HepG2 (cell line): Measurements from ENCODE around the gene KIAA1191. TPM values are rescaled to one million over a fixed set of nuclear protein-coding genes. Genes with fewer than 3 reads are reported as not detected.
A peak's percentile ranks its signal among the peaks of the same experiment; 100 is the strongest.

ENCODE experiments used
- ETV6 ChIP-seq: sonication (generic); formaldehyde crosslinking; conservative IDR thresholded peaks from 2 replicates; pipeline ENCODE4 v1.4.0; 2020; ENCODE audit warnings: missing genetic modification reagents
- FIP1L1 ChIP-seq: fragments of 200-400 bp; formaldehyde crosslinking; IDR thresholded peaks from 2 replicates; pipeline ENCODE4 v1.6.1; 2018; ENCODE audit warnings: low read depth, mild to moderate bottlenecking, low read length, moderate library complexity, borderline replicate concordance; ENCODE audit not compliant: insufficient read depth
- FOXP1 ChIP-seq, 2 experiments: fragments of 450-650 bp in 1 of 2; IDR thresholded peaks; 2 replicates each; pipeline ENCODE4 v1.6.1; 2017 to 2018; ENCODE audit warnings: antibody characterized with exemption in 1 of 2
- HNF4A ChIP-seq: sonication (generic); formaldehyde crosslinking; IDR thresholded peaks from 2 replicates; pipeline ENCODE4 v1.4.0; 2020; ENCODE audit warnings: missing genetic modification reagents
- HOXA5 ChIP-seq: sonication (generic); formaldehyde crosslinking; IDR thresholded peaks from 2 replicates; pipeline ENCODE4 v1.4.0; 2020; ENCODE audit warnings: missing genetic modification reagents
- KDM3A ChIP-seq: IDR thresholded peaks from 2 replicates; pipeline ENCODE4 v1.6.1; 2018; ENCODE audit warnings: low read depth, missing compliant biosample characterization
- KDM6A ChIP-seq: IDR thresholded peaks from 2 replicates; pipeline ENCODE4 v1.6.1; 2016; ENCODE audit warnings: low read depth
- MAFG ChIP-seq: sonication (generic); formaldehyde crosslinking; IDR thresholded peaks from 2 replicates; pipeline ENCODE4 v1.5.1; 2020; ENCODE audit warnings: mild to moderate bottlenecking, missing genetic modification reagents
- MAZ ChIP-seq, 2 experiments: sonication (generic) in 1 of 2; formaldehyde crosslinking in 1 of 2; IDR thresholded peaks; 2 replicates each; pipeline versions ENCODE4 v1.5.0 to v1.6.1; 2012 to 2020; ENCODE audit warnings: low read depth in 2 of 2, mild to moderate bottlenecking in 2 of 2, borderline replicate concordance in 1 of 2, improper control_type of control experiment in 1 of 2, low read length in 1 of 2, missing genetic modification reagents in 1 of 2, moderate library complexity in 1 of 2
- NR2F1 ChIP-seq, 2 experiments: fragments of 450-650 bp in 1 of 2; formaldehyde crosslinking in 1 of 2; IDR thresholded peaks; 2 replicates each; pipeline versions ENCODE4 v1.5.0 to v1.6.1; 2016 to 2020; ENCODE audit warnings: mild to moderate bottlenecking in 1 of 2, missing compliant biosample characterization in 1 of 2, missing genetic modification reagents in 1 of 2, moderate library complexity in 1 of 2
- PLRG1 ChIP-seq: fragments of 450-650 bp; conservative IDR thresholded peaks from 2 replicates; pipeline ENCODE4 v1.6.1; 2016
- PTBP1 ChIP-seq: fragments of 200-400 bp; formaldehyde crosslinking; IDR thresholded peaks from 2 replicates; pipeline ENCODE4 v1.6.1; 2018; ENCODE audit warnings: low read length, low read depth; ENCODE audit not compliant: poor library complexity, severe bottlenecking
- SAFB2 ChIP-seq: sonication (generic); formaldehyde crosslinking; IDR thresholded peaks from 2 replicates; pipeline ENCODE4 v1.5.1; 2020; ENCODE audit warnings: missing genetic modification reagents, low read depth, mild to moderate bottlenecking, borderline replicate concordance
- THYN1 ChIP-seq: sonication (generic); formaldehyde crosslinking; IDR thresholded peaks from 2 replicates; pipeline ENCODE4 v1.8.1; 2023; ENCODE audit warnings: low read depth, mild to moderate bottlenecking, moderate library complexity, missing genetic modification reagents, borderline replicate concordance
- YEATS2 ChIP-seq: sonication (generic); formaldehyde crosslinking; IDR thresholded peaks from 2 replicates; pipeline ENCODE4 v1.4.0; 2020; ENCODE audit warnings: missing genetic modification reagents, borderline replicate concordance
- ZFP36L1 ChIP-seq: sonication (generic); formaldehyde crosslinking; IDR thresholded peaks from 2 replicates; pipeline ENCODE4 v1.8.0; 2022; ENCODE audit warnings: mild to moderate bottlenecking, missing genetic modification reagents, moderate library complexity
- ZNF12 ChIP-seq: sonication (generic); formaldehyde crosslinking; IDR thresholded peaks from 2 replicates; pipeline ENCODE4 v1.5.0; 2020; ENCODE audit warnings: missing genetic modification reagents
- ZNF615 ChIP-seq: sonication (generic); formaldehyde crosslinking; IDR thresholded peaks from 2 replicates; pipeline ENCODE4 v1.5.0; 2020; ENCODE audit warnings: mild to moderate bottlenecking, missing genetic modification reagents, borderline replicate concordance
- ZNF644 ChIP-seq: IDR thresholded peaks from 2 replicates; pipeline ENCODE4 v1.6.1; 2016; ENCODE audit warnings: low read depth
- ZNF737 ChIP-seq: sonication (generic); formaldehyde crosslinking; IDR thresholded peaks from 2 replicates; pipeline ENCODE4 v1.5.0; 2020; ENCODE audit warnings: missing genetic modification reagents, mild to moderate bottlenecking, borderline replicate concordance
- ZSCAN22 ChIP-seq: sonication (generic); formaldehyde crosslinking; IDR thresholded peaks from 2 replicates; pipeline ENCODE4 v1.4.0; 2020; ENCODE audit warnings: mild to moderate bottlenecking, missing genetic modification reagents
- ZSCAN9 ChIP-seq: IDR thresholded peaks from 2 replicates; pipeline ENCODE4 v1.6.1; 2016; ENCODE audit warnings: borderline replicate concordance
- polyA plus RNA-seq, 8 experiments: library from polyadenylated mRNA; depleted of rRNA in 3 of 8; stranded (reverse) in 7 of 8; unstranded in 1 of 8; fragments of >200 nt; fragmentation: Illumina TruSeq in 4 of 8; extraction: Trizol in 4 of 8; gene quantifications; 2 replicates each; pipeline versions ENCODE4 v1.2.1 to v1.2.3, GENCODE V29; 2011 to 2016; ENCODE audit warnings: low read depth in 4 of 8, missing spikeins in 1 of 8, mixed read lengths in 1 of 8; ENCODE audit not compliant: insufficient read depth in 1 of 8
- total RNA-seq, 5 experiments: library from RNA; depleted of rRNA; stranded (reverse); fragments of >200 nt; fragmentation: Illumina TruSeq; extraction: Trizol; gene quantifications; 2 replicates each; pipeline ENCODE4 v1.2.3, GENCODE V29; 2016; ENCODE audit warnings: low read depth in 1 of 5
- TF ChIP-seq, protein P1 (sequence below): sonication (generic); formaldehyde crosslinking; IDR thresholded peaks from 2 replicates; pipeline ENCODE4 v1.4.0; 2020; ENCODE audit warnings: mild to moderate bottlenecking, missing genetic modification reagents
- TF ChIP-seq, protein P2 (sequence below): sonication (generic); formaldehyde crosslinking; IDR thresholded peaks from 2 replicates; pipeline ENCODE4 v1.4.0; 2020; ENCODE audit warnings: missing genetic modification reagents
- TF ChIP-seq, protein P3 (sequence below): sonication (generic); formaldehyde crosslinking; IDR thresholded peaks from 2 replicates; pipeline ENCODE4; 2020; ENCODE audit warnings: missing genetic modification reagents, mild to moderate bottlenecking, borderline replicate concordance

Gene KIAA1191
- total and polyA plus RNA-seq, 2 of the 13 experiments (the other 11 are each of a cell fraction or from before 2014, with no cell fraction given) = 63.6 to 103 TPM

DNA sequence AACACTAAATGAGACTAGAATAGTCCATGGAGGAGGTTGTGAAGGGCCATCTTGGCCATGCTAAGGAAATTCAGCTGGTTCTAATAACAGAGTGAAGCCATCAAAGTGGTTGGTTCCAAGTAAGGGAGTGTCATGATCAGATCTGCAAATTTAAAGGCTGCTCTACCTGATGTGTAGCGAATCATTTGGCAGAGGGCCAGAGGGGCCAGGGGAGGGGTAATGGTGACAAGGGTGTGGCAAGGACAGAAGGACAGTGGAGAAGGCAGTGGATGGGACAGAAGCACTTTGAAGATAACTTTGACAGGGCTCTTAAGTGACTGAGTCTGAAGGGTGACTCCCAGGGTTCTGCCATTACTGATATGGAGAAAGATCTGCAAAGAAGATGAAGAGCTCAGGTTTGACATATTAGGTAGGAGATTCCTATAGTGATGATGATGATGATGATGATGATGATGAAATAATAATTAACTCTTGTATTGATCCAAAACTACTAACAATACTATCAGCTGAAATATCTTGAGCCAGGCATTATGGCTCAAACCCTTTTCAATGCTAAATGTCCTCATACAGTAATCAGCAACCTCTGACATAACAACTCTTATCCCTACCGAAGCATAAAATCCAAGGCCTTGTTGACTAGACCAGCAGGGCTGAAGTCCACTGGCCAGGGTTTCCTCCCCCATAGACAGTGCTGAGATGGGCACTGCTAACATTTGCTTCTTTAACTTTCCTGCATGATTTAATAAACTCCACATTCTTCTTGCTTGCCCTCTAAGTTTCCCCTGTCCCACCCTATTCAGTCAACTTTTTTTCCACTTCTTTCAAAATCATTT, 20.0 kb downstream of the KIAA1191 start (continued):
- TF ChIP-seq, protein P1, sequence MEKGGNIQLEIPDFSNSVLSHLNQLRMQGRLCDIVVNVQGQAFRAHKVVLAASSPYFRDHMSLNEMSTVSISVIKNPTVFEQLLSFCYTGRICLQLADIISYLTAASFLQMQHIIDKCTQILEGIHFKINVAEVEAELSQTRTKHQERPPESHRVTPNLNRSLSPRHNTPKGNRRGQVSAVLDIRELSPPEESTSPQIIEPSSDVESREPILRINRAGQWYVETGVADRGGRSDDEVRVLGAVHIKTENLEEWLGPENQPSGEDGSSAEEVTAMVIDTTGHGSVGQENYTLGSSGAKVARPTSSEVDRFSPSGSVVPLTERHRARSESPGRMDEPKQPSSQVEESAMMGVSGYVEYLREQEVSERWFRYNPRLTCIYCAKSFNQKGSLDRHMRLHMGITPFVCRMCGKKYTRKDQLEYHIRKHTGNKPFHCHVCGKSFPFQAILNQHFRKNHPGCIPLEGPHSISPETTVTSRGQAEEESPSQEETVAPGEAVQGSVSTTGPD (CRISPR knock-in tag) = no peak
- TF ChIP-seq YEATS2 (CRISPR knock-in tag) (no peak), ETV6 (CRISPR knock-in tag) (no peak), ZSCAN22 (CRISPR knock-in tag) (no peak), MAFG (no peak), ZNF644 (CRISPR knock-in tag) (peak; percentile 60), ZFP36L1 (CRISPR knock-in tag) (no peak), FIP1L1 (no peak), HNF4A (CRISPR knock-in tag) (peak; percentile 87), SAFB2 (CRISPR knock-in tag) (no peak), KDM6A (CRISPR knock-in tag) (peak; percentile 28; the same call in 1 of the 2 replicates), ZNF12 (no peak), PLRG1 (no peak), THYN1 (CRISPR knock-in tag) (no peak), ZNF615 (CRISPR knock-in tag) (no peak), FOXP1 (IDR thresholded peaks at IDR 0.05) (no peak), FOXP1 (CRISPR knock-in tag; IDR thresholded peaks at IDR 0.05) (no peak), HOXA5 (CRISPR knock-in tag) (no peak), MAZ (IDR thresholded peaks at IDR 0.05; ENCODE audit: borderline replicate concordance, low read depth, low read length) (no peak), MAZ (CRISPR knock-in tag; IDR thresholded peaks at IDR 0.05; ENCODE audit: low read depth) (no peak), NR2F1 (CRISPR knock-in tag; IDR thresholded peaks at IDR 0.05) (no peak), PTBP1 (no peak), KDM3A (no peak), ZSCAN9 (CRISPR knock-in tag) (no peak), ZNF737 (CRISPR knock-in tag) (no peak)
- TF ChIP-seq, protein P2, sequence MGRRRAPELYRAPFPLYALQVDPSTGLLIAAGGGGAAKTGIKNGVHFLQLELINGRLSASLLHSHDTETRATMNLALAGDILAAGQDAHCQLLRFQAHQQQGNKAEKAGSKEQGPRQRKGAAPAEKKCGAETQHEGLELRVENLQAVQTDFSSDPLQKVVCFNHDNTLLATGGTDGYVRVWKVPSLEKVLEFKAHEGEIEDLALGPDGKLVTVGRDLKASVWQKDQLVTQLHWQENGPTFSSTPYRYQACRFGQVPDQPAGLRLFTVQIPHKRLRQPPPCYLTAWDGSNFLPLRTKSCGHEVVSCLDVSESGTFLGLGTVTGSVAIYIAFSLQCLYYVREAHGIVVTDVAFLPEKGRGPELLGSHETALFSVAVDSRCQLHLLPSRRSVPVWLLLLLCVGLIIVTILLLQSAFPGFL (CRISPR knock-in tag) = no peak
- TF ChIP-seq, protein P3, sequence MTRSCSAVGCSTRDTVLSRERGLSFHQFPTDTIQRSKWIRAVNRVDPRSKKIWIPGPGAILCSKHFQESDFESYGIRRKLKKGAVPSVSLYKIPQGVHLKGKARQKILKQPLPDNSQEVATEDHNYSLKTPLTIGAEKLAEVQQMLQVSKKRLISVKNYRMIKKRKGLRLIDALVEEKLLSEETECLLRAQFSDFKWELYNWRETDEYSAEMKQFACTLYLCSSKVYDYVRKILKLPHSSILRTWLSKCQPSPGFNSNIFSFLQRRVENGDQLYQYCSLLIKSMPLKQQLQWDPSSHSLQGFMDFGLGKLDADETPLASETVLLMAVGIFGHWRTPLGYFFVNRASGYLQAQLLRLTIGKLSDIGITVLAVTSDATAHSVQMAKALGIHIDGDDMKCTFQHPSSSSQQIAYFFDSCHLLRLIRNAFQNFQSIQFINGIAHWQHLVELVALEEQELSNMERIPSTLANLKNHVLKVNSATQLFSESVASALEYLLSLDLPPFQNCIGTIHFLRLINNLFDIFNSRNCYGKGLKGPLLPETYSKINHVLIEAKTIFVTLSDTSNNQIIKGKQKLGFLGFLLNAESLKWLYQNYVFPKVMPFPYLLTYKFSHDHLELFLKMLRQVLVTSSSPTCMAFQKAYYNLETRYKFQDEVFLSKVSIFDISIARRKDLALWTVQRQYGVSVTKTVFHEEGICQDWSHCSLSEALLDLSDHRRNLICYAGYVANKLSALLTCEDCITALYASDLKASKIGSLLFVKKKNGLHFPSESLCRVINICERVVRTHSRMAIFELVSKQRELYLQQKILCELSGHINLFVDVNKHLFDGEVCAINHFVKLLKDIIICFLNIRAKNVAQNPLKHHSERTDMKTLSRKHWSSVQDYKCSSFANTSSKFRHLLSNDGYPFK (CRISPR knock-in tag) = no peak
